ENCODE data around the gene MERTK.

MERTK gene

GRCh38 chr2:111896024-111896423 is 2.4 kb upstream of the MERTK start:
- Histone ChIP-seq H3K4me1 (ENCODE audit: control insufficient read depth in 1 of 2, insufficient read depth in 2 of 2, low read length in 2 of 2) (peaks cover 4 to 5% of the 10 kb centered on the region in 2 experiments), H3K4ac (ENCODE audit: low read depth, low read length) (no peak overlapping the region), H3K9ac (ENCODE audit: low read length) (no peak overlapping the region), H3K23ac (ENCODE audit: low read length) (no peak overlapping the region), H3K79me1 (ENCODE audit: low read length) (peaks cover 8% of the 10 kb centered on the region), H2BK12ac (ENCODE audit: low read length) (no peak overlapping the region), H3K27me3 (ENCODE audit: insufficient read depth, low read length) (peaks cover 2% of the 10 kb centered on the region), H3K4me2 (ENCODE audit: low read length) (no peak overlapping the region), H3K79me2 (ENCODE audit: control insufficient read depth, insufficient read depth, low read length, poor library complexity) (peaks cover 2% of the 10 kb centered on the region), H3K27ac (ENCODE audit: low read depth, low read length) (no peak overlapping the region), H3K14ac (ENCODE audit: low read length) (no peak overlapping the region), H2AFZ (ENCODE audit: insufficient read depth, low read length, poor library complexity) (no peak overlapping the region), H3K18ac (ENCODE audit: low read length) (no peak overlapping the region), H3K4me3 (ENCODE audit: low read depth, low read length) (no peak overlapping the region), H4K12ac (ENCODE audit: low read depth, low read length) (no peak overlapping the region), H4K8ac (ENCODE audit: low read depth, low read length) (no peak overlapping the region), H2BK120ac (ENCODE audit: insufficient read depth, low read length, poor library complexity) (no peak overlapping the region), H2BK5ac (ENCODE audit: low read depth, low read length, poor library complexity) (no peak overlapping the region), H2AK5ac (ENCODE audit: low read length) (no peak overlapping the region), H3K9me3 (ENCODE audit: insufficient read depth, low read depth, low read length) (no peaks in the 10 kb centered on the region), H3K36me3 (ENCODE audit: control insufficient read depth in 1 of 2, insufficient read depth in 2 of 2, low read length in 2 of 2) (no peaks in the 10 kb centered on the region), H4K91ac (ENCODE audit: low read depth, low read length) (no peak overlapping the region)
- no peak for DNase-seq
- WGBS (ENCODE audit: extremely low coverage, insufficient coverage, insufficient read length) = no CpG with 5 or more reads among the region's 3 CpGs

- no peak overlapping the region for H4K8ac ChIP-seq (ENCODE audit: low read depth, low read length)
- H3K18ac ChIP-seq (ENCODE audit: low read length) = no peak overlapping the region
- no peak overlapping the region for H2BK5ac ChIP-seq (ENCODE audit: low read depth, low read length, poor library complexity)
- H3K23ac ChIP-seq (ENCODE audit: low read length) = no peak overlapping the region
- H3K4me1 ChIP-seq (ENCODE audit: control insufficient read depth in 1 of 2, insufficient read depth in 2 of 2, low read length in 2 of 2) = peaks cover 4 to 5% of the 10 kb centered on the region in 2 experiments
- H2AFZ ChIP-seq (ENCODE audit: insufficient read depth, low read length, poor library complexity) = no peak overlapping the region
- no peak overlapping the region for H3K4me2 ChIP-seq (ENCODE audit: low read length)
- WGBS (ENCODE audit: extremely low coverage, insufficient coverage, insufficient read length) = no CpG with 5 or more reads among the region's 6 CpGs
- H2AK5ac ChIP-seq (ENCODE audit: low read length) = no peak overlapping the region
- H3K4ac ChIP-seq (ENCODE audit: low read depth, low read length) = no peak overlapping the region
- no peak for DNase-seq
- H3K27me3 ChIP-seq (ENCODE audit: insufficient read depth, low read length) = peaks cover 2% of the 10 kb centered on the region
- no peak overlapping the region for H2BK120ac ChIP-seq (ENCODE audit: insufficient read depth, low read length, poor library complexity)
- H3K9ac ChIP-seq (ENCODE audit: low read length) = no peak overlapping the region
- no peak overlapping the region for H3K27ac ChIP-seq (ENCODE audit: low read depth, low read length)
- H3K79me1 ChIP-seq (ENCODE audit: low read length) = peaks cover 8% of the 10 kb centered on the region
- no peak overlapping the region for H4K91ac ChIP-seq (ENCODE audit: low read depth, low read length)
- no peak overlapping the region for H4K12ac ChIP-seq (ENCODE audit: low read depth, low read length)
- no peak overlapping the region for H3K4me3 ChIP-seq (ENCODE audit: low read depth, low read length)
- peaks cover 2% of the 10 kb centered on the region for H3K79me2 ChIP-seq (ENCODE audit: control insufficient read depth, insufficient read depth, low read length, poor library complexity)
- no peak overlapping the region for H2BK12ac ChIP-seq (ENCODE audit: low read length)
- no peaks in the 10 kb centered on the region for H3K36me3 ChIP-seq (ENCODE audit: control insufficient read depth in 1 of 2, insufficient read depth in 2 of 2, low read length in 2 of 2)
- H3K14ac ChIP-seq (ENCODE audit: low read length) = no peak overlapping the region
- no peaks in the 10 kb centered on the region for H3K9me3 ChIP-seq (ENCODE audit: insufficient read depth, low read depth, low read length)
Measured at GRCh38 chr2:111896576-111896975, 1.8 kb upstream of the MERTK start.

GRCh38 chr2:111897630-111897923 is 830 bp upstream of the MERTK start:
- H3K27ac ChIP-seq (ENCODE audit: low read depth, low read length) = peak overlapping the region; percentile 72
- H2BK120ac ChIP-seq (ENCODE audit: insufficient read depth, low read length, poor library complexity) = peak overlapping the region; percentile 17
- no peaks in the 10 kb centered on the region for H3K36me3 ChIP-seq (ENCODE audit: control insufficient read depth in 1 of 2, insufficient read depth in 2 of 2, low read length in 2 of 2)
- peak overlapping the region; percentile 69 for H4K12ac ChIP-seq (ENCODE audit: low read depth, low read length)
- peaks cover 4 to 5% of the 10 kb centered on the region in 2 experiments for H3K4me1 ChIP-seq (ENCODE audit: control insufficient read depth in 1 of 2, insufficient read depth in 2 of 2, low read length in 2 of 2)
- H3K18ac ChIP-seq (ENCODE audit: low read length) = peak overlapping the region; percentile 25
- peak overlapping the region; percentile 82 for H3K4me2 ChIP-seq (ENCODE audit: low read length)
- peak overlapping the region; percentile 55 for H3K14ac ChIP-seq (ENCODE audit: low read length)
- peaks cover 2% of the 10 kb centered on the region for H3K79me2 ChIP-seq (ENCODE audit: control insufficient read depth, insufficient read depth, low read length, poor library complexity)
- no peak overlapping the region for H2BK5ac ChIP-seq (ENCODE audit: low read depth, low read length, poor library complexity)
- WGBS (ENCODE audit: extremely low coverage, insufficient coverage, insufficient read length) = no CpG with 5 or more reads among the region's 7 CpGs
- H2AK5ac ChIP-seq (ENCODE audit: low read length) = no peak overlapping the region
- no peak overlapping the region for H3K4ac ChIP-seq (ENCODE audit: low read depth, low read length)
- H4K8ac ChIP-seq (ENCODE audit: low read depth, low read length) = peak overlapping the region; percentile 73
- no peak overlapping the region for H4K91ac ChIP-seq (ENCODE audit: low read depth, low read length)
- H2AFZ ChIP-seq (ENCODE audit: insufficient read depth, low read length, poor library complexity) = peak overlapping the region; percentile 99
- H3K4me3 ChIP-seq (ENCODE audit: low read depth, low read length) = peak overlapping the region; percentile 76
- H3K9me3 ChIP-seq (ENCODE audit: insufficient read depth, low read depth, low read length) = no peaks in the 10 kb centered on the region
- peak overlapping the region; percentile 33 for H3K9ac ChIP-seq (ENCODE audit: low read length)
- DNase-seq = no peak
- H3K27me3 ChIP-seq (ENCODE audit: insufficient read depth, low read length) = peaks cover 2% of the 10 kb centered on the region
- H2BK12ac ChIP-seq (ENCODE audit: low read length) = no peak overlapping the region
- H3K23ac ChIP-seq (ENCODE audit: low read length) = no peak overlapping the region
- H3K79me1 ChIP-seq (ENCODE audit: low read length) = peaks cover 8% of the 10 kb centered on the region

GRCh38 chr2:111898703-111899514 is 502 bp downstream of the MERTK start:
- Histone ChIP-seq H3K4me2 (ENCODE audit: low read length) (peak overlapping the region; percentile 99), H3K4me3 (ENCODE audit: low read depth, low read length) (peak overlapping the region; percentile 97), H3K79me2 (ENCODE audit: control insufficient read depth, insufficient read depth, low read length, poor library complexity) (peaks cover 2% of the 10 kb centered on the region), H3K23ac (ENCODE audit: low read length) (no peak overlapping the region), H2BK12ac (ENCODE audit: low read length) (no peak overlapping the region), H3K27me3 (ENCODE audit: insufficient read depth, low read length) (peaks cover 2% of the 10 kb centered on the region), H2AK5ac (ENCODE audit: low read length) (no peak overlapping the region), H3K27ac (ENCODE audit: low read depth, low read length) (peak overlapping the region; percentile 68), H3K18ac (ENCODE audit: low read length) (peak overlapping the region; percentile 92), H3K79me1 (ENCODE audit: low read length) (peaks cover 8% of the 10 kb centered on the region), H2BK120ac (ENCODE audit: insufficient read depth, low read length, poor library complexity) (no peak overlapping the region), H4K91ac (ENCODE audit: low read depth, low read length) (peak overlapping the region; percentile 15), H3K9me3 (ENCODE audit: insufficient read depth, low read depth, low read length) (no peaks in the 10 kb centered on the region), H3K14ac (ENCODE audit: low read length) (peak overlapping the region; percentile 88), H3K4ac (ENCODE audit: low read depth, low read length) (peak overlapping the region; percentile 8), H2BK5ac (ENCODE audit: low read depth, low read length, poor library complexity) (peak overlapping the region; percentile 50), H4K8ac (ENCODE audit: low read depth, low read length) (peak overlapping the region; percentile 54), H3K4me1 (ENCODE audit: control insufficient read depth in 1 of 2, insufficient read depth in 2 of 2, low read length in 2 of 2) (peaks cover 5 to 6% of the 10 kb centered on the region in 2 experiments), H4K12ac (ENCODE audit: low read depth, low read length) (peak overlapping the region; percentile 39), H3K36me3 (ENCODE audit: control insufficient read depth in 1 of 2, insufficient read depth in 2 of 2, low read length in 2 of 2) (no peaks in the 10 kb centered on the region), H2AFZ (ENCODE audit: insufficient read depth, low read length, poor library complexity) (peak overlapping the region; percentile 72), H3K9ac (ENCODE audit: low read length) (peak overlapping the region; percentile 35)
- DNase-seq = peak in 1 of 2 donors; percentile 30
- no CpG with 5 or more reads among the region's 70 CpGs for WGBS (ENCODE audit: extremely low coverage, insufficient coverage, insufficient read length)

Data from trophoblast cell (in vitro differentiated cells and primary cell).